ENCODE results near the gene USP7. TPM values are rescaled to one million over a fixed set of nuclear protein-coding genes. Genes with fewer than 3 reads are reported as not detected.

Gene USP7
- total RNA-seq, 1 donor from 2014 or later: 90.9 TPM

- DNase-seq: no peak
These were observed 102.0 kb downstream of the USP7 start for GRCh38 chr16:8861563-8862308.

GRCh38 chr16:8859913-8860881 is 103.5 kb downstream of the USP7 start:
- DNase-seq: no peak

GRCh38 chr16:8858994-8859912 is 104.5 kb downstream of the USP7 start:
- no peak for DNase-seq

- no peak for DNase-seq
These were observed 107.7 kb downstream of the USP7 start for GRCh38 chr16:8855972-8856371.

- DNase-seq: no peak
These were observed 108.5 kb downstream of the USP7 start for GRCh38 chr16:8855051-8855786.

- DNase-seq: no peak
These were observed 109.3 kb downstream of the USP7 start for GRCh38 chr16:8854298-8854948.

GRCh38 chr16:8853611-8854010 is 110.1 kb downstream of the USP7 start:
- DNase-seq: no peak

GRCh38 chr16:8853150-8853549 is 110.6 kb downstream of the USP7 start:
- no peak for DNase-seq

GRCh38 chr16:8852534-8852933 is 111.2 kb downstream of the USP7 start:
- no peak for DNase-seq

- DNase-seq: no peak
These were observed 111.8 kb downstream of the USP7 start for GRCh38 chr16:8851761-8852403.

GRCh38 chr16:8850279-8850885 is 113.3 kb downstream of the USP7 start:
- DNase-seq: no peak

GRCh38 chr16:8849411-8850011 is 114.2 kb downstream of the USP7 start:
- DNase-seq: no peak

GRCh38 chr16:8848939-8849391 is 114.7 kb downstream of the USP7 start:
- DNase-seq: no peak

- DNase-seq: no peak
These were observed 115.3 kb downstream of the USP7 start for GRCh38 chr16:8848231-8848938.

GRCh38 chr16:8847623-8848022 is 116.1 kb downstream of the USP7 start:
- DNase-seq: no peak

GRCh38 chr16:8847145-8847544 is 116.6 kb downstream of the USP7 start:
- DNase-seq: no peak

GRCh38 chr16:8846401-8846932 is 117.2 kb downstream of the USP7 start:
- no peak for DNase-seq

- DNase-seq: no peak
These were observed 117.9 kb downstream of the USP7 start for GRCh38 chr16:8845699-8846298.

Data from occipital lobe (tissue), 2 donors.